HG03342 (cell line): ENCODE measurements around the gene ABHD17B.

Experiments
- ATAC-seq: cut with Tn5 transposase; IDR thresholded peaks from one replicate; pipeline ENCODE4 v1.9.1; 2021; ENCODE audit warnings: mild to moderate bottlenecking, moderate library complexity; ENCODE audit not compliant: unreplicated experiment

ABHD17B gene

DNA sequence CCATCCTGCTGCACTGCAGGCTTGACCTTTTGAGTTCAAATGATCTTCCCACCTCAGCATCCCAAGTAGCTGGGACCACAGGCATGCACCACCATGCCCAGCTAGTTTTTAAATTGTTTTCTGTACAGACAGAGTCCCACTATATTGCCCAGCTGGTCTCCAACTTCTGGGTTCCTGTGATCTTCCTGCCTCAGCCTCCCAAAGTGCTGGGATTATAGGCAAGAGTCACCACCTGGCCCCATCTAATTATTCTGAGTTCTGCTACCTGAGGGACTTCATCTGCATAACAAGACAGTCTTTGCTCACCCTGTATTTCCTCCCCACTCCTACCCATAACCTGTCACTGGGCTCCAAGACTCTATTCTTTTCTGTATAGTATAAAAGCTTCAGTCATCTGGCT lies 88.1 kb downstream of the ABHD17B start:
- ATAC-seq = no peak

DNA sequence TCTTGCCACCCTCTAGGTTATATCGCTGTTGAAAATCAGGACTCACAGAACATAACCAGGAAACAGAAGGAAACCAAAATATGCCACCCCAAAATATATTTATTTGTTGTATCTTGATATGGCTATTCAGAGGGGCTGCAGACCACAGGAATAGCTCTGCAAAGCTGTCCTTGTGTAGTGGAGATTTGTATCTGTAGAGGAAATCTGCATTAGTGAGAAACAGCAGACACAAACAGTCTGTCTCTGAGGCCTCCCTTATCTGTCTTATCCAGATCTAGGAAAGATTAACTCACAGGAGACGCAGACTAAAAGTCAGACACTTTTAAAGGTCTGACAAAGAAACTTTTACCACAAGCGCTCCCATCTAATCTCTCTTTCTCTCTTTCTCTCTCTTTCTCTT lies 88.5 kb downstream of the ABHD17B start:
- ATAC-seq = no peak

GRCh38 chr9:71821405-71821804 lies 89.6 kb downstream of the ABHD17B start:
- no peak for ATAC-seq

- no peak for ATAC-seq
Observed at GRCh38 chr9:71820403-71820921, 90.5 kb downstream of the ABHD17B start.

DNA sequence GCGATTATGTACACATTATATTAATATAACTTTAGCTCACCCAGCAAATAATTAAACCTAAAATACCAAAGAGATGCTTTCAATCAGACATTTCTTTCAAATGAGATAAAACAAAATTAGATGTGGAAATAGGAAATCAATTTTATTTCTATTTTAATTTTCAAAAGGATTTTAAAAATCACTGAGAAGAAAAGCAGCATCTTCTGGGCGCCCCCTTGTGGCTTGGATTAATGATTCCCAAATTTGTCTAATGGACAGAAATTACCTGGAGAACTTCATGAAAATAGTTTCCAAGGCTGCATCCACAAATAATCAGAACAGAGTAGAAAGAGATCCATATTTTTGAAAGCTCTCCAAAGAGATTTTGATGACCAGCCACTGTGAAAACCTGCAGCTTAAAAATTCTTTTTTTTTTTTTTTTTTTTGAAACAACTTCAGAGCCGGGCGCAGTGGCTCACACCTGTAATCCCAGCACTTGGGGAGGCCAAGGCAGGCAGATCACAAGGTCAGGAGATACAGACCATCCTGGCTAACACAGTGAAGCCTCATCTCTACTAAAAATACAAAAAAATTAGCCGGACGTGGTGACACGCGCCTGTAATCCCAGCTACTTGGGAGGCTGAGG lies 91.8 kb downstream of the ABHD17B start:
- ATAC-seq = no peak

DNA sequence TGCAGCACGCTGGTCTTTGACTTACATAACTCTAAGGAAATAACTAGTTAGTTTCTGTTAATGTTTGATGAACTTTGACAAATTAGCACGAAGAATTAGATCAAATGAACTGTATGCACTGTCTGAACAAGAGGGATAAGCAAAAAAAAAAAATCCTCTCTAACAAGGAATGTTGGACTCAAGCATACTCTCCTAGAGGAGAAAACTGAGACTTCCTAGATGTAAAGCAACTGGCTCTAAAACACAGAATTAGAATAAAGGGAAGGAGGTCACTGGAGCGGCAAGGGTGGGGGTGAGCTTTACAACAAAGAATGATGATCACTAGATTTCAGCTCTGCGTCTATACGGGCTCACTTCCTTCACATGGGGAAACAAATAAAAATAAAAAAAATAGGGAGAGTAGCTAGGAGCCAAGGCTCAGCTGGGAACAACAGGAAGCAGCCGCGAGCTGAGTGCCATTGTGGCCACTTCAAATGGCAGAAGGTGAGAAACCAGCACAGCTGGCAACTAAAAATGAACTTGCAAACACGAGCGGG lies 94.0 kb downstream of the ABHD17B start:
- no peak for ATAC-seq
